ENCODE measurements around the gene CRCP.

DNA sequence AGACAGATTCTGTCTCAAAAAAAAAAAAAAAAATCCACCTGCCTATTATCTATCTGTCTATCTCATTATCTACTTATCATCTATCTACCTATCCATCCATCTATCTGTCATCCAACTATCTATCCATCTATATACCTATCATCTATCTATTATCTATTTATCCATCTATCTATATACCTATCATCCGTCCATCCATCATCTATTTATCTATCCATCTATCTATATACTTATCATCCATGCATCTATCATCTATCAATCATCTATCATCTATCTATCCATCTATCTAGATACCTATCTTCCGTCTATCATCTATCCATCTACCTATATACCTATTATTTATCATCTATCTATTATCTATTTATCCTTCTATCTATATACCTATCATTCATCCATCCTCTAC is 74.0 kb downstream of the CRCP start:
- no peak for TF ChIP-seq CTCF (conservative IDR thresholded peaks at IDR 0.05; ENCODE audit: low read depth, low read length)
- TF ChIP-seq EZH2 (IDR thresholded peaks at IDR 0.05; ENCODE audit: low read length, unreplicated experiment), result no peak
- TF ChIP-seq EZH2phosphoT487 (IDR thresholded peaks at IDR 0.05; ENCODE audit: borderline replicate concordance, low read length), result no peak
